ENCODE data around the gene MRPS31.

- TF ChIP-seq, protein P1, sequence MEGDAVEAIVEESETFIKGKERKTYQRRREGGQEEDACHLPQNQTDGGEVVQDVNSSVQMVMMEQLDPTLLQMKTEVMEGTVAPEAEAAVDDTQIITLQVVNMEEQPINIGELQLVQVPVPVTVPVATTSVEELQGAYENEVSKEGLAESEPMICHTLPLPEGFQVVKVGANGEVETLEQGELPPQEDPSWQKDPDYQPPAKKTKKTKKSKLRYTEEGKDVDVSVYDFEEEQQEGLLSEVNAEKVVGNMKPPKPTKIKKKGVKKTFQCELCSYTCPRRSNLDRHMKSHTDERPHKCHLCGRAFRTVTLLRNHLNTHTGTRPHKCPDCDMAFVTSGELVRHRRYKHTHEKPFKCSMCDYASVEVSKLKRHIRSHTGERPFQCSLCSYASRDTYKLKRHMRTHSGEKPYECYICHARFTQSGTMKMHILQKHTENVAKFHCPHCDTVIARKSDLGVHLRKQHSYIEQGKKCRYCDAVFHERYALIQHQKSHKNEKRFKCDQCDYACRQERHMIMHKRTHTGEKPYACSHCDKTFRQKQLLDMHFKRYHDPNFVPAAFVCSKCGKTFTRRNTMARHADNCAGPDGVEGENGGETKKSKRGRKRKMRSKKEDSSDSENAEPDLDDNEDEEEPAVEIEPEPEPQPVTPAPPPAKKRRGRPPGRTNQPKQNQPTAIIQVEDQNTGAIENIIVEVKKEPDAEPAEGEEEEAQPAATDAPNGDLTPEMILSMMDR (IDR thresholded peaks at IDR 0.05; ENCODE audit: low read depth, low read length, missing input control): no peak
- TF ChIP-seq FOXA1 (IDR thresholded peaks at IDR 0.05) (no peak), EGR1 (IDR thresholded peaks at IDR 0.05; ENCODE audit: low read depth in 2 of 2) (no peak), MAX (IDR thresholded peaks at IDR 0.05) (no peak)
- TF ChIP-seq, protein P2, sequence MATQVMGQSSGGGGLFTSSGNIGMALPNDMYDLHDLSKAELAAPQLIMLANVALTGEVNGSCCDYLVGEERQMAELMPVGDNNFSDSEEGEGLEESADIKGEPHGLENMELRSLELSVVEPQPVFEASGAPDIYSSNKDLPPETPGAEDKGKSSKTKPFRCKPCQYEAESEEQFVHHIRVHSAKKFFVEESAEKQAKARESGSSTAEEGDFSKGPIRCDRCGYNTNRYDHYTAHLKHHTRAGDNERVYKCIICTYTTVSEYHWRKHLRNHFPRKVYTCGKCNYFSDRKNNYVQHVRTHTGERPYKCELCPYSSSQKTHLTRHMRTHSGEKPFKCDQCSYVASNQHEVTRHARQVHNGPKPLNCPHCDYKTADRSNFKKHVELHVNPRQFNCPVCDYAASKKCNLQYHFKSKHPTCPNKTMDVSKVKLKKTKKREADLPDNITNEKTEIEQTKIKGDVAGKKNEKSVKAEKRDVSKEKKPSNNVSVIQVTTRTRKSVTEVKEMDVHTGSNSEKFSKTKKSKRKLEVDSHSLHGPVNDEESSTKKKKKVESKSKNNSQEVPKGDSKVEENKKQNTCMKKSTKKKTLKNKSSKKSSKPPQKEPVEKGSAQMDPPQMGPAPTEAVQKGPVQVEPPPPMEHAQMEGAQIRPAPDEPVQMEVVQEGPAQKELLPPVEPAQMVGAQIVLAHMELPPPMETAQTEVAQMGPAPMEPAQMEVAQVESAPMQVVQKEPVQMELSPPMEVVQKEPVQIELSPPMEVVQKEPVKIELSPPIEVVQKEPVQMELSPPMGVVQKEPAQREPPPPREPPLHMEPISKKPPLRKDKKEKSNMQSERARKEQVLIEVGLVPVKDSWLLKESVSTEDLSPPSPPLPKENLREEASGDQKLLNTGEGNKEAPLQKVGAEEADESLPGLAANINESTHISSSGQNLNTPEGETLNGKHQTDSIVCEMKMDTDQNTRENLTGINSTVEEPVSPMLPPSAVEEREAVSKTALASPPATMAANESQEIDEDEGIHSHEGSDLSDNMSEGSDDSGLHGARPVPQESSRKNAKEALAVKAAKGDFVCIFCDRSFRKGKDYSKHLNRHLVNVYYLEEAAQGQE (IDR thresholded peaks at IDR 0.05): no peak
Measured at GRCh38 chr13:40818926-40819325, 47.9 kb upstream of the MRPS31 start.
